H9 (cell line): ENCODE measurements around the gene ACKR3. TPM values are rescaled to one million over a fixed set of nuclear protein-coding genes. Genes with fewer than 3 reads are reported as not detected.

Experiments
- DNase-seq: peaks from one replicate; pipeline ENCODE4 v3.0.0-alpha.2; 2017
- H2AFZ ChIP-seq: one replicate; pipeline ENCODE4 v1.6.1; 2013; ENCODE audit warnings: mild to moderate bottlenecking, low read length, control low read depth, moderate library complexity
- H2AK5ac ChIP-seq: 2 replicates; pipeline ENCODE4 v1.6.1; 2013; ENCODE audit warnings: low read length, control low read depth, mixed read lengths; ENCODE audit not compliant: insufficient read length
- H2BK120ac ChIP-seq: one replicate; pipeline ENCODE4 v1.6.1; 2013; ENCODE audit warnings: low read depth, mild to moderate bottlenecking, low read length, control low read depth, inconsistent platforms; ENCODE audit not compliant: poor library complexity, severe bottlenecking
- H2BK12ac ChIP-seq: 2 replicates; pipeline ENCODE4 v1.6.1; 2013; ENCODE audit warnings: low read length, control low read depth, mixed read lengths, low read depth; ENCODE audit not compliant: insufficient read length
- H2BK15ac ChIP-seq: 2 replicates; pipeline ENCODE4 v1.6.1; 2013; ENCODE audit warnings: low read depth, low read length, control low read depth
- H2BK20ac ChIP-seq: one replicate; pipeline ENCODE4 v1.6.1; 2013; ENCODE audit warnings: low read depth, mild to moderate bottlenecking, low read length, control low read depth, inconsistent platforms; ENCODE audit not compliant: poor library complexity, severe bottlenecking
- H2BK5ac ChIP-seq: 2 replicates; pipeline ENCODE4 v1.6.1; 2013; ENCODE audit warnings: low read length, control low read depth, mixed read lengths; ENCODE audit not compliant: insufficient read length
- H3K14ac ChIP-seq: 2 replicates; pipeline ENCODE4 v1.6.1; 2013; ENCODE audit warnings: low read length, control low read depth; ENCODE audit not compliant: insufficient read depth
- H3K18ac ChIP-seq: 2 replicates; pipeline ENCODE4 v1.6.1; 2013; ENCODE audit warnings: low read depth, mild to moderate bottlenecking, mixed read lengths, low read length, control low read depth; ENCODE audit not compliant: insufficient read length
- H3K23ac ChIP-seq: 2 replicates; pipeline ENCODE4 v1.6.1; 2013; ENCODE audit warnings: low read length, control low read depth, mixed read lengths, low read depth; ENCODE audit not compliant: insufficient read length
- H3K23me2 ChIP-seq: 2 replicates; pipeline ENCODE4 v1.6.1; 2013; ENCODE audit warnings: low read depth, mild to moderate bottlenecking, mixed read lengths, low read length, control low read depth; ENCODE audit not compliant: insufficient read length, poor library complexity, severe bottlenecking
- H3K27ac ChIP-seq: 2 replicates; pipeline ENCODE4 v1.5.1; 2013; ENCODE audit warnings: low read length, control low read depth, mixed read lengths, low read depth; ENCODE audit not compliant: insufficient read length
- H3K27me3 ChIP-seq: 2 replicates; pipeline ENCODE4 v1.6.1; 2013; ENCODE audit warnings: low read length, control low read depth, inconsistent platforms; ENCODE audit not compliant: insufficient read depth
- H3K4ac ChIP-seq: 2 replicates; pipeline ENCODE4 v1.6.1; 2013; ENCODE audit warnings: low read depth, mild to moderate bottlenecking, control low read depth, inconsistent platforms, low read length, moderate library complexity
- H3K4me1 ChIP-seq: 2 replicates; pipeline ENCODE4 v1.6.1; 2013; ENCODE audit warnings: low read length, control low read depth, inconsistent platforms; ENCODE audit not compliant: insufficient read depth
- H3K4me2 ChIP-seq: 2 replicates; pipeline ENCODE4 v1.6.1; 2013; ENCODE audit warnings: low read length, control low read depth, mixed read lengths; ENCODE audit not compliant: insufficient read length, insufficient read depth
- H3K56ac ChIP-seq: 2 replicates; pipeline ENCODE4 v1.6.1; 2013; ENCODE audit warnings: low read depth, mild to moderate bottlenecking, mixed read lengths, low read length, control low read depth; ENCODE audit not compliant: insufficient read length
- H3K79me1 ChIP-seq: 2 replicates; pipeline ENCODE4 v1.6.1; 2013; ENCODE audit warnings: low read depth, mild to moderate bottlenecking, moderate library complexity, low read length, control low read depth, inconsistent platforms; ENCODE audit not compliant: insufficient read depth, poor library complexity, severe bottlenecking
- H3K79me2 ChIP-seq: 2 replicates; pipeline ENCODE4 v1.6.1; 2013; ENCODE audit warnings: low read length, control low read depth, inconsistent platforms; ENCODE audit not compliant: insufficient read depth
- H3K9ac ChIP-seq: 2 replicates; pipeline ENCODE4 v1.6.1; 2013; ENCODE audit warnings: low read length, control low read depth, mixed read lengths; ENCODE audit not compliant: insufficient read length; ENCODE audit errors: extremely low read depth
- H3K9me3 ChIP-seq: one replicate; pipeline ENCODE4 v1.6.1; 2013; ENCODE audit warnings: low read depth, low read length, inconsistent platforms; ENCODE audit not compliant: control insufficient read depth
- H3T11ph ChIP-seq: one replicate; pipeline ENCODE4 v1.6.1; 2013; ENCODE audit warnings: mild to moderate bottlenecking, low read length, control low read depth, inconsistent platforms
- H4K20me1 ChIP-seq: one replicate; pipeline ENCODE4 v1.6.1; 2013; ENCODE audit not compliant: control insufficient read depth, insufficient read length, insufficient read depth
- H4K5ac ChIP-seq: 2 replicates; pipeline ENCODE4 v1.6.1; 2013; ENCODE audit warnings: low read depth, mild to moderate bottlenecking, mixed read lengths, low read length, control low read depth; ENCODE audit not compliant: insufficient read length
- H4K8ac ChIP-seq: replicated peaks from 2 replicates; pipeline ENCODE4 v1.6.1; 2013; ENCODE audit warnings: low read length, control low read depth, mixed read lengths, low read depth; ENCODE audit not compliant: insufficient read length
- H4K91ac ChIP-seq: 2 replicates; pipeline ENCODE4 v1.6.1; 2013; ENCODE audit warnings: low read depth, mild to moderate bottlenecking, moderate library complexity, mixed read lengths, low read length, control low read depth; ENCODE audit not compliant: insufficient read length
- H3K27ac Mint-ChIP-seq, 3 experiments: 2 replicates in 2 of 3; 3 replicates in 1 of 3; pipeline ENCODE4 v1.8.0; 2020 to 2021; ENCODE audit warnings: mixed read lengths in 3 of 3, mild to moderate bottlenecking in 1 of 3, moderate library complexity in 1 of 3
- H3K27me3 Mint-ChIP-seq: 2 replicates; pipeline ENCODE4 v1.8.0; 2021; ENCODE audit warnings: low read depth, mild to moderate bottlenecking, moderate library complexity, mixed read lengths
- H3K36me3 Mint-ChIP-seq, 3 experiments: 2 replicates in 2 of 3; 3 replicates in 1 of 3; pipeline ENCODE4 v1.8.0; 2020 to 2021; ENCODE audit warnings: low read depth in 3 of 3, mixed read lengths in 3 of 3; ENCODE audit not compliant: insufficient read depth in 1 of 3
- H3K4me1 Mint-ChIP-seq, 2 experiments: 2 replicates each; pipeline ENCODE4 v1.8.0; 2020; ENCODE audit warnings: mixed read lengths in 2 of 2
- H3K4me3 Mint-ChIP-seq, 2 experiments: 2 replicates in 1 of 2; 3 replicates in 1 of 2; pipeline ENCODE4 v1.8.0; 2020 to 2021; ENCODE audit warnings: mild to moderate bottlenecking in 2 of 2, mixed read lengths in 2 of 2, moderate library complexity in 1 of 2
- H3K9me3 Mint-ChIP-seq, 2 experiments: 2 replicates in 1 of 2; 3 replicates in 1 of 2; pipeline ENCODE4 v1.8.0; 2020; ENCODE audit warnings: mild to moderate bottlenecking in 2 of 2, mixed read lengths in 2 of 2, moderate library complexity in 1 of 2
- CTCF ChIP-seq: fragments of 200-600 bp; sonication (generic); conservative IDR thresholded peaks from 3 replicates; pipeline ENCODE4 v1.8.0; 2021; ENCODE audit warnings: antibody characterized with exemption, mild to moderate bottlenecking
- WGBS: extraction: QIAGEN DNeasy Blood & Tissue Kit; methylation state at CpG from one replicate; pipeline ENCODE4 v1.1.7; 2013; ENCODE audit warnings: missing lambda C conversion rate, low lambda C conversion rate, mixed read lengths; ENCODE audit not compliant: insufficient read length; ENCODE audit errors: extremely low coverage; 5-methylcytosine and 5-hydroxymethylcytosine counted together
- total RNA-seq: library from RNA; stranded (reverse); gene quantifications from 2 replicates; pipeline ENCODE4 v1.2.1, GENCODE V29; 2021

The ACKR3 gene
- total RNA-seq, 1 experiment from 2014 or later: 0.44 TPM

DNA sequence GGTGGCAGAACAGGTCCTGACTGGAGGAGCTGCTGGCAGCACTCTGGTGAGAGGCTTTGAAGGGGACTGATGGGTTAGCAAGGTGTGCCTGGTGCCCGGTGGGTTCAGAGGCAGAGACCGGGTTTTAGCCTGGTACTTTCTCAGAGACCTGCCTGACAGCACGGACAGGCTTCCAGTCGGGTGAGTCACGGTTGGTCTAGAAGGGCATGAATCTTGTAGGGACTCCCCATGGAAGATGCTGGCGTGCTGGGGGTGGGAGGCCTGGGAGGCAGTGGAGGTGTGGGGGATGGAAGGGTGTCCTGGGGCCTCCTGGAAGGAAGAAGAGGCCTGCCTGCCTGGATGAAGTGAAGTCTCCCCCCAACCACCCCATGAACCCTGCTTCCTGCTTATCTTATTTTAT lies 52.6 kb downstream of the ACKR3 start:
- Histone ChIP-seq H3K4ac (no peak overlapping the region), H3K4me2 (no peak overlapping the region), H2BK12ac (no peak overlapping the region), H2AK5ac (no peak overlapping the region), H3K18ac (no peak overlapping the region), H3K79me2 (no peaks in the 10 kb centered on the region), H3K79me1 (no peaks in the 10 kb centered on the region), H4K5ac (no peak overlapping the region), H2BK20ac (no peak overlapping the region), H3K27me3 (no peaks in the 10 kb centered on the region), H2AFZ (no peak overlapping the region), H3K23ac (no peak overlapping the region), H3K27ac (no peak overlapping the region), H3K56ac (no peak overlapping the region), H2BK5ac (no peak overlapping the region), H2BK120ac (no peak overlapping the region), H4K8ac (no peak overlapping the region), H3K9ac (no peak overlapping the region), H3K9me3 (no peaks in the 10 kb centered on the region), H4K91ac (no peak overlapping the region), H3K4me1 (no peaks in the 10 kb centered on the region), H2BK15ac (no peak overlapping the region), H4K20me1 (no peaks in the 10 kb centered on the region), H3K23me2 (no peaks in the 10 kb centered on the region), H3T11ph (no peak overlapping the region), H3K14ac (no peak overlapping the region)
- no peaks in the 10 kb centered on the region for H3K9me3 Mint-ChIP-seq
- H3K27me3 Mint-ChIP-seq: peaks cover 20% of the 10 kb centered on the region
- no peaks in the 10 kb centered on the region; a peak in 1 of 7 replicates for H3K36me3 Mint-ChIP-seq
- H3K4me1 Mint-ChIP-seq: peaks cover 7 to 19% of the 10 kb centered on the region in 2 experiments
- TF ChIP-seq CTCF: no peak
- no peak overlapping the region for H3K27ac Mint-ChIP-seq
- WGBS: no CpG with 5 or more reads among the region's 6 CpGs
- H3K4me3 Mint-ChIP-seq: no peak overlapping the region
- DNase-seq: no peak
